ENCODE measurements around the gene AAR2.

Gene AAR2

GRCh38 chr20:36281785-36282380, 45.6 kb downstream of the AAR2 start:
- DNase-seq (ENCODE audit: low read depth in 1 of 2, low spot score in 1 of 2): no peak
- no peaks in the 10 kb centered on the region for H3K27me3 ChIP-seq (ENCODE audit: insufficient read depth, poor library complexity, severe bottlenecking)
- no peak overlapping the region for H3K27ac ChIP-seq (replicated peaks)
- TF ChIP-seq REST (IDR thresholded peaks at IDR 0.05; ENCODE audit: insufficient replicate concordance, low read depth) (no peak), SPI1 (IDR thresholded peaks at IDR 0.05; ENCODE audit: borderline replicate concordance, low read depth) (no peak), GABPA (IDR thresholded peaks at IDR 0.05; ENCODE audit: low read depth) (no peak), POLR2AphosphoS5 (IDR thresholded peaks at IDR 0.05; ENCODE audit: low read depth) (no peak), CTCF (IDR thresholded peaks at IDR 0.05; ENCODE audit: insufficient read depth, low read length) (no peak)
- no peak overlapping the region for H3K4me3 ChIP-seq (replicated peaks; ENCODE audit: insufficient read depth, low read length)

GRCh38 chr20:36284751-36285150, 48.5 kb downstream of the AAR2 start:
- no peak overlapping the region for H3K4me3 ChIP-seq (replicated peaks; ENCODE audit: insufficient read depth, low read length)
- peaks cover 2% of the 10 kb centered on the region for H3K27me3 ChIP-seq (ENCODE audit: insufficient read depth, poor library complexity, severe bottlenecking)
- TF ChIP-seq SPI1 (IDR thresholded peaks at IDR 0.05; ENCODE audit: borderline replicate concordance, low read depth) (no peak), REST (IDR thresholded peaks at IDR 0.05; ENCODE audit: insufficient replicate concordance, low read depth) (no peak), CTCF (IDR thresholded peaks at IDR 0.05; ENCODE audit: insufficient read depth, low read length) (no peak), GABPA (IDR thresholded peaks at IDR 0.05; ENCODE audit: low read depth) (no peak), POLR2AphosphoS5 (IDR thresholded peaks at IDR 0.05; ENCODE audit: low read depth) (no peak)
- H3K27ac ChIP-seq (replicated peaks): no peak overlapping the region
- no peak for DNase-seq (ENCODE audit: low read depth in 1 of 2, low spot score in 1 of 2)

GRCh38 chr20:36285746-36286447, 49.6 kb downstream of the AAR2 start:
- H3K27me3 ChIP-seq (ENCODE audit: insufficient read depth, poor library complexity, severe bottlenecking): peaks cover 2% of the 10 kb centered on the region
- DNase-seq (ENCODE audit: low read depth in 1 of 2, low spot score in 1 of 2): no peak
- TF ChIP-seq CTCF (IDR thresholded peaks at IDR 0.05; ENCODE audit: insufficient read depth, low read length): no peak
- TF ChIP-seq REST (IDR thresholded peaks at IDR 0.05; ENCODE audit: insufficient replicate concordance, low read depth): no peak
- TF ChIP-seq POLR2AphosphoS5 (IDR thresholded peaks at IDR 0.05; ENCODE audit: low read depth): no peak
- no peak for TF ChIP-seq GABPA (IDR thresholded peaks at IDR 0.05; ENCODE audit: low read depth)
- no peak for TF ChIP-seq SPI1 (IDR thresholded peaks at IDR 0.05; ENCODE audit: borderline replicate concordance, low read depth)
- H3K4me3 ChIP-seq (replicated peaks; ENCODE audit: insufficient read depth, low read length): no peak overlapping the region
- H3K27ac ChIP-seq (replicated peaks): no peak overlapping the region
